HUES48 (cell line): Measurements from ENCODE around the gene DLGAP3.
A peak's percentile ranks its signal among the peaks of the same experiment; 100 is the strongest.
"Not testable (repeated sequence)": the region's sequence is repeated elsewhere in the genome, so short reads cannot be mapped to it uniquely, and the experiment has no call there.

Source experiments
- H3K27ac ChIP-seq: one replicate; pipeline ENCODE4 v1.7.0; 2013; ENCODE audit warnings: low read depth, low read length, inconsistent platforms
- H3K27me3 ChIP-seq: 2 replicates; pipeline ENCODE4 v1.6.1; 2013; ENCODE audit warnings: mild to moderate bottlenecking, low read length; ENCODE audit not compliant: control insufficient read depth, insufficient read depth
- H3K36me3 ChIP-seq: 2 replicates; pipeline ENCODE4 v1.6.1; 2013; ENCODE audit warnings: low read length; ENCODE audit not compliant: control insufficient read depth, insufficient read depth
- H3K4me1 ChIP-seq: 2 replicates; pipeline ENCODE4 v1.6.1; 2013; ENCODE audit warnings: mild to moderate bottlenecking, low read length; ENCODE audit not compliant: control insufficient read depth, insufficient read depth
- H3K4me3 ChIP-seq: 2 replicates; pipeline ENCODE4 v1.5.1; 2013; ENCODE audit warnings: mild to moderate bottlenecking, low read depth, low read length
- H3K9ac ChIP-seq: 2 replicates; pipeline ENCODE4 v1.6.1; 2013; ENCODE audit warnings: mild to moderate bottlenecking, low read depth, low read length, moderate library complexity
- H3K9me3 ChIP-seq: 2 replicates; pipeline ENCODE4 v1.6.1; 2013; ENCODE audit warnings: low read length; ENCODE audit not compliant: control insufficient read depth, insufficient read depth

DLGAP3 gene

DNA sequence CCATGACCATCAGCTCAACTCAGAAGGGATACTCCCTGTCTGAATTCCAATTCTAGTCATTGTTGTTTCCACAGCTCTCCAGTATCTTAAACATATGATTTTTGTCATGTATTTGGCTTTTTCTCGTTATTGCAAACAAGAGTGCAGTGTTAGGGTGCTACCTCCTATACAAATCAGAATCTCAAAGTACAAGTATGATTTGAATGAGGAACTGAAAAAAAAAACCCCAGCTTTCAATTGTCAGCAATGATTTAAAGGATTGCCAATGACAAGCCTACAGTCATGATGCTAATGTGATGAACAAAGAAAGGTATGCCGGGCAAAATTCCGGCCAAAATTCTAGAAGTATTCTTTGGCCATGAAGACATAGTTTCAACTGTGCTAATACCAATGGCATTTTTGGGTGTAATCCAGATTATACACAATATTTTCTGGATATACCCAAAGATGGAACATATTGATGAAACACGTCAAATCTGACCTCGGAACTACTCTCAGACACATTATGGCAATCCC, 40.8 kb upstream of the DLGAP3 start:
- Histone ChIP-seq H3K9ac (no peak overlapping the region), H3K4me1 (peaks cover 20% of the 10 kb centered on the region), H3K27me3 (no peaks in the 10 kb centered on the region), H3K27ac (no peak overlapping the region), H3K9me3 (peaks cover 5% of the 10 kb centered on the region; the same call in 1 of the 2 replicates), H3K36me3 (no peaks in the 10 kb centered on the region), H3K4me3 (no peak overlapping the region)

DNA sequence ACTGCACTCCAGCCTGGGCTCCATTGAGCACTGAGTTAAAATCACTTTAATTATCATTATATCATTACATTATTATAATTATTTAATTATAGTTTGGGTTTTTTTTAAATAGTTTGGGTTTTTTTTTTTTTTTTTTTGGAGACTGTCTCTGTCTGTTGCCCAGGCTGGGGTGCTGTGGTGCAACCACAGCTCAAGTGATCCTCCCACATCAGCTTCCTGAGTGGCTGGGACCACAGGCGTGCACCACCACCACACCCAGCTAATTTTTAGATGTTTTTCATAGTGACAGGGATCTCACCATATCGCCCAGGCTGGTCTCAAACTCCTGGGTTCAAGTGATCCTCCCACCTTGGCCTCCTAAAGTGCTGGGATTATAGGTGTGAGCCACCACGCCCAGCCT, 38.8 kb upstream of the DLGAP3 start:
- not testable (repeated sequence) for H3K27ac ChIP-seq, H3K27me3 ChIP-seq, H3K4me3 ChIP-seq, H3K9me3 ChIP-seq, H3K36me3 ChIP-seq, H3K9ac ChIP-seq
- H3K4me1 ChIP-seq: peaks cover 20% of the 10 kb centered on the region

DNA sequence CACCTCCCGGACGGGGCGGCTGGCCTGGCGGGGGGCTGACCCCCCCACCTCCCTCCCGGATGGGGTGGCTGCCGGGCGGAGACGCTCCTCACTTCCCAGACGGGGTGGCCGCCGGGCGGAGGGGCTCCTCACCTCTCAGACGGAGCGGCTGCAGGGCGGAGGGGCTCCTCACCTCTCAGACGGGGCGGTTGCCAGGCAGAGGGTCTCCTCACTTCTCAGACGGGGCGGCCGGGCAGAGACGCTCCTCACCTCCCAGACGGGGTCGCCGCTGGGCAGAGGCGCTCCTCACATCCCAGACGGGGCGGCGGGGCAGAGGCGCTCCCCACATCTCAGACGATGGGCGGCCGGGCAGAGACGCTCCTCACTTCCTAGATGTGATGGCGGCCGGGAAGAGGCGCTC, 38.2 kb upstream of the DLGAP3 start:
- H3K4me1 ChIP-seq: peaks cover 20% of the 10 kb centered on the region
- not testable (repeated sequence) for H3K4me3 ChIP-seq, H3K9me3 ChIP-seq, H3K36me3 ChIP-seq, H3K9ac ChIP-seq, H3K27me3 ChIP-seq, H3K27ac ChIP-seq

DNA sequence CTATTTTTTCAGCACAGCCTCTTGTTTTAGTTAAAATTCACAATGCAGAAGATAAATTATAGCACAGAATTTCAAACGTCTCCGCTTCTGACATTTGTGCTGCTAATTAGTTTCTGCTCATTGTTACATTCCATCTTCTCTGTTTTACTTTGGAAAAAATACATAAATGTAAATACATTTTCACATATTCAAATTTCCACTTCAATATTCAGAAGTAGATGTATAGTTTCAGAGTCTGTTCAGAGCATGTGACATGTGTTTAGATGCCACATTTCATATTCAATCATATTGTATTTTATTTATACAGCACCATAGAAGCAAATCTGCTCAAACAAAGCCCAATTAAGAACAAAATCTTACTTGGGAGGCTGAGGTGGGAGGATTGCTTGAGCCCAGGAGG, 36.1 kb upstream of the DLGAP3 start:
- Histone ChIP-seq H3K27me3 (no peaks in the 10 kb centered on the region), H3K9ac (no peak overlapping the region), H3K4me3 (no peak overlapping the region), H3K27ac (no peak overlapping the region), H3K36me3 (no peaks in the 10 kb centered on the region), H3K4me1 (peaks cover 4% of the 10 kb centered on the region), H3K9me3 (peaks cover 5% of the 10 kb centered on the region; the same call in 1 of the 2 replicates)

DNA sequence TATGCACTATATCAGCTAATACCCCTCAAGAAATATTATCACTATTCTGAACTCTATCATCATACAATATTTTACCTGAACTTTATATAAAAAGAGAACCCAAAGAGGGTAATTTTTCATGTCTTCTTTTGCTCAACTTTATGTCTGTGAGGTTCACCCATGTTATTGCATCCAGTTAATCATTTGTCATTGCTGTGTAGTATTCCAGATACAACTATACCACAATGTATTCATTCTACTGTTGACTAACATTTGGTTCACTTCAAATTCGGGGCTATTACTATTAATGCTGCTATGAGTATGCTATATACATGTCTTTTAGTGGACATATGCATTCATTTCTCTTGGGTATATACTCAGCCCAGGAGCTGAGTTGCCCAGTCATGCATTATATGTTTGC, 21.0 kb upstream of the DLGAP3 start:
- no peak overlapping the region for H3K9ac ChIP-seq
- no peaks in the 10 kb centered on the region for H3K27me3 ChIP-seq
- peaks cover 4% of the 10 kb centered on the region for H3K9me3 ChIP-seq
- no peak overlapping the region for H3K27ac ChIP-seq
- H3K36me3 ChIP-seq: no peaks in the 10 kb centered on the region
- no peak overlapping the region for H3K4me3 ChIP-seq
- H3K4me1 ChIP-seq: no peaks in the 10 kb centered on the region

DNA sequence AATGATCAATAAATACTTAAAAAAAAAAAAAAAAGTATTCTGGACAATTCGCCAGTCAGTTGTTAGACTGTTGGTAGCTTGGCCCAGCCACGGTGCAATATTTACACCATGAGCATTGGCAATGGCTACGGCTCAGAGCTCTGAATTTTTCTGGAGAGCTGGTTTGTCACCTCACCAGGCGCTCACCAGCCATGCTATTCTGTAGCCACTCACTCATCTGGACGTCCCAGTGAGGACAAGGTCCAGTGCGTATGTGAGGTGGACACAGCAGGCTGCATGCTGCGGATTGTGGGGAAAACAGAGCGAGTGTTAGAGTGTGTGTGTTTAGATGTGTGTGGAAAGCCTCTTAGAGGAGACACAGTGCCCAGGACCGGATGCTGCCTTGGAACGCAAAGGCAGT, 19.3 kb upstream of the DLGAP3 start:
- not testable (repeated sequence) for H3K9me3 ChIP-seq, H3K36me3 ChIP-seq, H3K27me3 ChIP-seq, H3K4me3 ChIP-seq, H3K27ac ChIP-seq, H3K4me1 ChIP-seq, H3K9ac ChIP-seq

DNA sequence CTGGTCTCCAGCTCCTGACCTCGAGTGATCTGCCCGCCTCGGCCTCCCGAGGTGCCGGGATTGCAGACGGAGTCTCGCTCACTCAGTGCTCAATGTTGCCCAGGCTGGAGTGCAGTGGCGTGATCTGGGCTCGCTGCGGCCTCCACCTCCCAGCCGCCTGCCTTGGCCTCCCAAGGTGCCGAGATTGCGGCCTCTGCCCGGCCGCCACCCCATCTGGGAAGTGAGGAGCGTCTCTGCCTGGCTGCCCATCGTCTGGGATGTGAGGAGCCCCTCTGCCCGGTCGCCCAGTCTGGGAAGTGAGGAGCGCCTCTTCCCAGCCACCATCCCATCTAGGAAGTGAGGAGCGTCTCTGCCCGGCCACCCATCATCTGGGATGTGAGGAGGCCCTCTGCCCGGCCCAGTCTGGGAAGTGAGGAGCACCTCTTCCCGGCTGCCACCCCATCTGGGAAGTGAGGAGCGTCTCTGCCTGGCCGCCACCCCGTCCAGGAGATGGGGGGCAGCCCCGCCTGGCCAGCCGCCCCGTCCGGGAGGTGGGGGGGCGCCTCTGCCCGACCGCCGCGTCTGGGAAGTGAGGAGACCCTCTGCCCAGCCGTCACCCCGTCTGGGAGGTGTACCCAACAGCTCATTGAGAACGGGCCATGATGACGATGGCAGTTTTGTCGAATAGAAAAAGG, 18.3 kb upstream of the DLGAP3 start:
- not testable (repeated sequence) for H3K27me3 ChIP-seq, H3K36me3 ChIP-seq, H3K9me3 ChIP-seq, H3K9ac ChIP-seq, H3K4me3 ChIP-seq, H3K27ac ChIP-seq, H3K4me1 ChIP-seq

DNA sequence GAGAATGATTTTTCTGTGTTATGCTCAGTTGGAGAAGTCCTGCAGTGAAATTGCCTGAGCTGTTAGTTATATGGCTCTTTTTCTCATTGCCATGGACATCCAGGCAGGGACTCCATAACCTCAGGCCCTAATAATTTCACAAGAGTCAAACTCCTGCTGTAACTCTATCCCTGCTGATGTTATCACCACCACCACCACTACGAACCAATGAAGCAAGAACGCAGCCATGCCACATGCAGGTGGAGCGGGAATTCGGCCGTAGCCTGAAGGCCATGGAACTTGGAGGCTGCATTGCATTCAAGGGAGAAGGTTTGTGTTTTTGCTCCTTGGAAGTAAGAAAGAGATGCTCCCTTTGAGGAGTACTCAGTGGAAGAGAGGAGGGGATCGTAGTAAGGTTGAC, 16.8 kb upstream of the DLGAP3 start:
- H3K4me3 ChIP-seq: no peak overlapping the region

DNA sequence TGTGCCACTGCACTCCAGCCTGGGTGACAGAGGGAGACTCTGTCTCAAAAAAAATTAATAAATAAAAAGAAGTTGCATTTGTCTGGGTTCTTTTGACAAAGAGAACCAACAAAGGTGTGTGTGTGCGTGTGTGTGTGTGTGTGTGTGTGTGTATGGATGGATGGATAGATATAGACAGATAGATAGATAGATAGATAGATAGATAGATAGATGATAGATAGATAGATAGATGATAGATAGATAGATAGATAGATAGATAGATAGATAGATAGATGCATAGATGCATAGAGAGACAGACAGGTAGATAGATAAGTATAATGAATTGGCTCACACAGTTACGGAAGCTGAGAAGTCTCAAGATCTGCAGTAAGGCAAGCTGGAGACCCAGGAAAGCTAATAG, 12.3 kb upstream of the DLGAP3 start:
- H3K4me1 ChIP-seq, H3K27ac ChIP-seq, H3K27me3 ChIP-seq, H3K9me3 ChIP-seq, H3K9ac ChIP-seq, H3K36me3 ChIP-seq, H3K4me3 ChIP-seq: not testable (repeated sequence)

More for the DNA sequence above, 16.8 kb upstream of the DLGAP3 start:
- no peaks in the 10 kb centered on the region for H3K27me3 ChIP-seq
- no peak overlapping the region for H3K27ac ChIP-seq
- H3K4me1 ChIP-seq: no peaks in the 10 kb centered on the region
- H3K36me3 ChIP-seq: no peaks in the 10 kb centered on the region
- H3K9ac ChIP-seq: no peak overlapping the region
- peaks cover 4% of the 10 kb centered on the region for H3K9me3 ChIP-seq

DNA sequence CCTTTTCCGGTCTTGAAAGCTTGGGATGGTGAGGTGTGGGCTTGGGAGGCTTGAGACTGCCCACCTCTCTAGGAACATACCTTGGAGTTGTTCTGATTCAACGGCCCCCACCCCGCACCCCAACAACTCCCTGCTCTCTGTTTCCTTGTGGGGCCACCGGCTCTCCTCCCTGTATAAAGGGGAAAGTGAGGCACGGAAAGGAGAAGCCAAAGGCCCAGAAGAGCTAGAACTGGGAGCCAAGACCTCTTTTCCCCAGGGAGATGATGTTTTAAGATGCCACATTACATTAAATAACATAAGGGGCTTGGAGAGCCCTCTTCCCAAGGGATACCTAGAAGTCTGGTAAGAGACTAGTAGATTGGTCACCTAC, 1.2 kb upstream of the DLGAP3 start:
- Histone ChIP-seq H3K9ac (no peak overlapping the region), H3K27ac (no peak overlapping the region), H3K36me3 (no peaks in the 10 kb centered on the region), H3K4me1 (0 out of 2 replicates have a peak, but pooled peaks cover 6% of the 10 kb centered on the region), H3K27me3 (peaks cover 45% of the 10 kb centered on the region), H3K4me3 (peak overlapping the region; percentile 71; the same call in 1 of the 2 replicates), H3K9me3 (no peaks in the 10 kb centered on the region)

DNA sequence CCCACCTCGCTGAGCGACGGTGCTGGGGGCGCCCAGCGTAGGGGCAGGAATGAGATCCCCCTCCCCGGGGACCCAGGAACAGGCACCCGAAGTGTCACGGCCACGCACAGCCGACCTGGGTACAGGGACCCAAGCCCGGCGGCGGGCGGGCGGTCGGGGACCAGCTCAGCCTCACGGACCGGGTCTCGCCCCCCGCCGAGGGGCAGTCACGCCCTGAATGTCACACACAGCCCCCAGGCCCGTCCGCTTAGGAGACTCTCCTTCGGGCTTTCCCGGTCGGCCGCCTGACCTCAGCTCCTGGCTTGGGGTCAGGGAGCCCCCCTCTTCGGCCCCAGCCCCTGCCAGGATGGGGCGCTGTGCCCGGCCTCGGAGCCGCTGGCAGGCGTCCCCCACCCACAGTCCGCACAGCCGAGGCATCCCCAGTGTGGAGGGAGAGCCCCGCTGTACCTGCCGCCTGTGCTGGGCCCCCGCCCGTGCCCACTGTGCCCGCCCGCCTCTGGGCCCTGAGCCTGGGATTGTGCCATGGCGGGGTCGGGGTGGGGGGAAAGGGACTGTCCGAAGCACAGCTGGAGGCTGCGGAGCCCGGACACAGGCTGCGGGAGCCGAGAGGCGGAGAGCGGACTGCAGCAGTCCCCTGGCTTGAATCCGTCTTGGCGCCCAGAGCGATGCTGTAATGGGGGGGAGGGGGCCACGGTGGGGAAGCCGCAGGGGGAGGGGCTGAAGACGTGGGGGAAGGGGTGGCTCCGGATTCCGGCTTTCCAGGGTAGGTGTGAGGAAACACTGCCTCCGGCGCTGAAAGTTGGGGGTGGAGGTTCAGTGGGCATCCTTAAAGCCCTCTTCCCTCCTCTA, 627 bp upstream of the DLGAP3 start:
- Histone ChIP-seq H3K9me3 (no peaks in the 10 kb centered on the region), H3K36me3 (no peaks in the 10 kb centered on the region), H3K27ac (no peak overlapping the region), H3K9ac (no peak overlapping the region), H3K27me3 (peaks cover 46% of the 10 kb centered on the region), H3K4me1 (0 out of 2 replicates have a peak, but pooled peaks cover 6% of the 10 kb centered on the region), H3K4me3 (peak overlapping the region; percentile 71)
